Medulla oblongata (tissue), 1 donor: ENCODE results near the gene RALB.

Experiments used
- DNase-seq: peaks from one replicate; pipeline ENCODE4 v3.0.0-alpha.2; 2015; ENCODE audit errors: extremely low spot score

The RALB gene

DNA sequence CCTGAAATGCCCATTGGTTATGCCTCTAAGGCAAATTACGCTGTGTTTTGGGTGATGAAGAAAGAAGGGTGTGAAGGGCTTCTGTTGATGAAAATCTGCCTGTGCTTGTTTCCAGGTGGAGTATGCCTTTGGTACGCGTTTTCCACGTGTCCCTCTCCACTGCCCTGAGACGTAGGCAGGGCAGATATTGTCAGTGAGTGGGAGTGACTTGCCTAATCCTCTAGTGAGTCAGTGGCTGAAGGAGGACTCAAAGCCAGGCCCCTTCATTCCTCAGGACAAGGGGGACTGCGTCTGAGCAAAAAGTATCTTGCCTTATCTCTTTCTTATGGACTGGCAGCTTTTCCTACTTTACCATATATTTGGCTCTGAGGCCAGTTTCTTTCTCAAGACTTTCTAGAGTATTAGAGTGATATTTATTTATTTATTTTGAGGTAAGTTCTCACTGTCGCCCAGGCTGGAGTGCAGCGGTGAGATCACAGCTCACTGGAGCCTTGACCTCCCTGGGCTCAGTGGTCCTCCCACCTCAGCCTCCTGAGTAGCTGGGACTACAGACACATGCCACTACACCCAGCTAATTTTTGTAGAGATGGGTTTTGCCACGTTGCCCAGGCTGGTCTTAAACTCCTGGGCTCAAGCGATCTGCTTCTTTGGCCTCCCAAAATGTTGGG is 10.2 kb downstream of the RALB start:
- DNase-seq = no peak

DNA sequence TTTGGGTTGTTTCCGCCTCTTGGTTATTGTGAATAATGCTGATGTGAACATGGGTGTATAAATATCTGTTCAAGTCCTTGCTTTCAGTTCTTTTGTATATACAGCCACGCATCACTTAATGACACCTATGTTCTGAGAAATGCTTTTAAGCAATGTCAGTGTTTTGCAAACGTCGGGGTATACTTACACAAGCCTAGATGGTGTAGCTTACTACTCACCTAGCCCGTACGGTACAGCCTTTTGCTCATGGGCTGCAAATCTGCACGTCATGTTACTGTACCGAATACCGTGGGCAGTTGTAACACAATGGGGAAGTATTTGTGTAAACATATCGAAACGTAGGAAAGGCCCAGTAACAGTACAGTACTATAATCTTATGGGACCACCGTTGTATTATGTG is 12.4 kb downstream of the RALB start:
- DNase-seq = no peak

DNA sequence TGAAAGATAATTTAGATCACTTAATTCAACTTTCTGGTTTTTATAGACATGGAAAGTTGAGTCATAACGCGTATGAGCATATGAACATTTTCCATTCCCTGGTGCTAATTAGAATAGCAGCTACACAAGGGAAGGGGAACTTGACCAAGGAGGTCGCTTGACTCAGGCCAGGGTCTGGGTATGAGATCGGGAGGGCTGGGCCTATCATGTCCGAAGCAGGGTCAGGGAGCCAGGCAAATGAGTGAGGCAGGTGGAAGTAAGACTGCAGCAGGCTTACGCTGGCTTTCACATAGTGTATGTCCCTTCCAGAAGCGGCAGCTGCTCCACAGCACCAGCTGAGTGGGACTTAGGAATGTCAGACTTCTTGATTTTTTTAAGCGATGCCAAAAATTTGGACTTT is 14.7 kb downstream of the RALB start:
- no peak for DNase-seq

DNA sequence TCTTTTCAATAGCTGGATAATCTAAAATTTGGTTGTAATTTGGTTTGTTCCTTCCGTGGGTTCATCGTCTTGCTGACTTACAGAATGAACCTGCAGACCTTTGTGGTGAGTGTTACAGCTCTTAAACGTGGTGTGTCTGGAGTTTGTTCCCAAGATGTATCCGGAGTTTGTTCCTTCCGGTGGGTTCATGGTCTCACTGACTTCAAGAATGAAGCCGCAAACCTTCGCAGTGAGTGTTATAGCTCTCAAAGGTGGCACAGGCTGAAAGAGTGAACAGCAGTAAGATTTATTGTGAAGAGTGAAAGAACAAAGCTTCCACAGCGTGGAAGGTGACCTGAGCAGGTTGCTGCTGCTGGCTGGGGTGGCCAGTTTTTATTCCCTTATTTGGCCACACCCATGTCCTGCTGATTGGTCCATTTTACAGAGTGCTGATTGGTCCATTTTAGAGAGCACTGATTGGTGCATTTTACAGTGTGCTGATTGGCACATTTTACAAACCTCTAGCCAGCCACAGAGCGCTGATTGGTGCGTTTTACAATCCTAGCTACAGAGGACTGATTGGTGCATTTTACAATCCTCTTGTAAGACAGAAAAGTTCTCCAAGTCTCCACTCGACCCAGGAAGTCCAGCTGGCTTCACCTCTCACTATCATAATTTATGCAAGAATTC is 16.6 kb downstream of the RALB start:
- DNase-seq = no peak

DNA sequence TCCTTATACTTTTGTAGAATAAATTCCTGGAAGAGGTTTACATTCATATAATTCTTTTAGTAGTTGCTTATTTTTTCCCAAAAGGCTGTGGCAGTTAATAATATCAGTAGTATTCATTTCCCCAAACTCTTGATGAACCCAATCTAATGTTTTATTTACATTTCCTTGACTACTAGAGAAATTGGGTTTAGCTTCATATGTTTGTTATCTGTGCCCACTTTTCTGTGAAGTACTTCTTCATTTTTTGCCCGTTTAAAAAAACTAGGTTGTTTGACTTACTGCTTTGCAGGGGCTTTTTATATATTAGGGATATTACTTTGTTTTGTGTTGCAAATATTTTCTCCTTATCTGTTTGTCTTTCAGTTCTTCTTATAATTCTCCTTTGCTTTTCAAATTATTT is 17.2 kb downstream of the RALB start:
- no peak for DNase-seq

DNA sequence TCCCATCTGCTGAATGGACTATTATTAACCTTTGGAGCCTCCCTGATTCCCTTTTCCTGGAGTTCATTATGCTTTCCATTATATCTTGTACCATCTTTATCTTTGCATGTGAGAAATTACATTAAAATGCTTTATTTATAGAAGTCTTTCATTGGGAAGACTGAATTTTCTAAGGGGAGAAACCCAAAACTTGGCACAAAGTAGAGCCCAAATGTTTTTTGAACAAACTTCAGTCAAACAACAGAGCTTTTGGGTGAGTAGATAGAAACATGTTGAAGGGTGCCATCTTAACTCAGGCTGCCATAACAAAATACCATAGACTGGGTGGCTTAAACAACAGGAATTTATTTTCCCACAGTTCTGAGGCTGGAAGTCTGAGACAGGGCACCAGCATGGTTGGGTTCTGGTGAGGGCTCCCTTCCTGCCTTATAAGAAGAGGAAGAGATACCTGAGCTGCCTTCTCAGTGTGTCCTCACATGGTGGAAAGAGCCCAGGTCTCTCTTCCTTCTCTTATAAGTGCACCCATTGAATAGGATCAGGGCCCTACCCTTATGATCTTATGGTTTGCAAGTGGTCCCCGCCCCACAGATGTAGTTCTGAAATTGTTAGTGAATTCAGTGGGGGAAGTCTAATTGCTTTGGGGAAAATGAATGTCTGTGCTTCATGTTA is 19.2 kb downstream of the RALB start:
- DNase-seq = no peak

DNA sequence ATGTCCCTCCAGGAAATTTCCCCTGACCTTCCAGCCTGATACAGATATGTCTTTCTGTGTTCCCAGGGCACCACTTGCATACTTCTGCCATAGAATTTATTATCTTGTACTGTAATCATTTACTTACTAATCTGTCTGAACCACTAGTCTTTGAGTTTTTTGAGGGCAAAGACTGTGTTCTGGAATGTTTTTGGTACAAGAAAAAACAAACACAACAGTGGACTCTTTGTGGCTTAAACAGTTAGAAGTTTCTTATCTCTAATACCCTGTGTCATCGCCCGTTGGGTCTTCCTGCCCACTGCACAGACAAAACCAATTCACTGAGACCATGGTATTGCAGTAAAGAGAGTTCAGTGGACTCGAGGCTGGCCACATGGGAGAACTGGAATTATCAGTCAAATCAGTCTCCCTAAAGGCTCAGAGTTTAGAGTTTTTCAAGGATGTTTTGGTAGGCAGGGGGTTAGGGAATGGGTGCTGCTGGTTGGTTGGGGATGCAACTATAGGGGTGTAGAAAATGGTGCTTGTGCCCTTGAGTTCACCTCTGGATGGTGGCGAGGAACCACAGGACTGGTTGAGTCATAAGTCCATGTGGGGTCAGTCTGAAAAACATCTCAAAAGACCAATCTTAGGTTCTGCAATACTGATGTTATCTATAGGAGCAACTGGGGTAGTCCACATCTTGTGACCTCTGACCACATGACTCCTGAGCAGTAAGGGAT is 20.3 kb downstream of the RALB start:
- no peak for DNase-seq

DNA sequence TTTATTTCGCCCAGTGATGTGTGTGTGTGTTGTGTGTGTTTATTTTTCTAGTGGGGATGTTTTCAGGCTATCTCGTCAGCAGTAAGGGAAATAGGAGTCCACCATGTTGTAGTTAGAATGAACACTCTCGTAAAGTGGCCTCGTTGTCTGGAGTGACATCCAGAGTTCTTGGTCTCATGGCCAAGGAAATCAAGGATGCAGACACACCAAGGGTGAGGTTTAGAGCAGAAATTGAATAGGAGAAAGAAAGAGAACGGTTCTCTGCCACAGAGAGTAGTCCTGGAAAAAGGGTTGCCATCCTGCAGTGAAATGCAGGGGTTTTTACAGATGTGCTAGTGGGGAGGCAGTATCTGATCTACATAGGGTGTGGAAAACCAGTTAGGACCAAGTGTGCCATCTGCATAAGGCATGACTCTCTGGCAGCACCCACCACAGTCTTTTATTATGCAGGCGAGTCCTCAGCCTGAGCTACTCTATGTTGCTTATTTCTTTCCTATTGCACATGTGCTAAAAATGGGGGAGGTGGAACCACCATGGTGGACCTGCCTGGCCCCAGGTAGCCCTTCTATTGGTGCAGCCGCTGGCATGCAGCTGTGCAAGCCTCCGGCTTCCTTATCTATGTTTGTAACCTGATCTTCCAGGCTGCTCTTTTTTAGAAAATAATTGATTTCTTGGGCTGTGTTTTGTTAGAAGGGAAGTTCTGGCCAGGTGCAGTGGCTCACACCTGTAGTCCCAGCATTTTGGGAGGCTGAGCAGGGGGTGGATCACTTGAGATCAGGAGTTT is 23.2 kb downstream of the RALB start:
- no peak for DNase-seq

DNA sequence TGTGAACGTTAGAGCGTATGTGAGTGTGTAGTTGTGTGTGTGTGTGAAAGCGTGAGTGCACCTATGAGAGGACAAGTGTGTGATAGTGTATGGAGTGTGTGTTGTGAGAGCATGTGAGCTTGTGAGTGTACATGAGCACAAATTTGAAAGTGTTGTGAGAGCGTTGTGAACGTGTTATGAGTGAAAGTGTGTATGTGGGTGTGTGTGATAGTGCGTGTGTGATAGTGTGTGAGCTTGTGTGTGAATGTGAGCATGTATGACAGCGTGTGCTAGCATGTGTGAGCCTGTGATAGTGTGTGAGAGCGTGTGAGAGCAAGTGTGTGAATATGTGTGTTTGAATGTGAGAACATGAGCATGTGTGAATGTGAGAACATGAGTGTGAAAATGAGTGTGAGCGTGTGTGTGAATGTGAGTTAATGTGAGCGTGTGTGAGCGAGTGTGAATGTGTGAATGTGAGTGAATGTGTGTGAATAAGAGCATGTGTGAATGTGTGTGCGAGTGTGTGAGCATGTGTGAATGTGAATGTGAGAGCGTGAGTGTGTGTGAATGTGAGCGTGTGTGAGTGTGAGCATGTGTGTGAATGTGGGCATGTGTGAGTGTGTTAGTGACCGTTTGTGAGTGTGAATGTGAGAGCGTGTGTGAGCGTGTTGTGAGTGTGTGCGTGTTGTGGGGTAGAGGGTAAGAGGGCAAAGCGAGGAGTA is 25.0 kb downstream of the RALB start:
- no peak for DNase-seq

DNA sequence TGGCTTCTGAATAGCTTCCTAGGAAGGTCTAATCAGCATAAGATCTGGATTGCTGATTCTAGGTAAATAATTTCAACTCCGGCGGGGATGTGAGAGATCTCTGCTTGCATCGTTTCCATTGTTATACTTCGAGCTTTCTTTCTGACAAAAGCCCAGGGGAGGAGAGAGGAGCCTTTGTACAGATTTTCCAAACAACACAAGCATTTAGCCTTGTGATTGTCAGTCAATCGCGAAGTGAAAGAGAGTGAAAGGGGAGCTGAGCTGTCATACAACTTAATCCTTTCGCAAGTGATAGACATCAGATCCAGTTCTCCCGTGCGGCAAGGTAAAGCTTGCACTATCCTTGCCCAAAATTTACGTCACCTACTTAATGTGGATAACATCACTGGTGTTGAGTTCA is 26.2 kb downstream of the RALB start:
- peak; percentile 70 for DNase-seq

DNA sequence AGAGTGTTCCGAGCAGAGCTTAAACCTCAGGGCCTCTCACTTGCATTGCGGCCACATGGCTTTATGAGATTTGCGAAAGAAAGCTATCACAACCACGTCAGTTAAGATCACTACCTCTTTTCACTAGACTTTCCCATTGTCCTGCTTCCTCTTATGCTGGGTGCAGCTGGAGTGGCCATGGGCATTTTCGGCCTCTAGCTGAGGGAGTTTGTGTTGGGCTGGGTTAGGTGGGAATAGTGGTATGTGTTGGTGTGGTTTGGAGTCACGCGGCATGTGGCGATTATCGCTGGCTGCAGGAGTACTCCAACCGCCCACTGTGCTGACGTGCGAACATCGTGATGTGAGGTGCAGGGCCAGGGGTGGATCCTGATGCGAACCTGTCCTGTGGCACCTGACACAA is 27.1 kb downstream of the RALB start:
- DNase-seq = no peak

DNA sequence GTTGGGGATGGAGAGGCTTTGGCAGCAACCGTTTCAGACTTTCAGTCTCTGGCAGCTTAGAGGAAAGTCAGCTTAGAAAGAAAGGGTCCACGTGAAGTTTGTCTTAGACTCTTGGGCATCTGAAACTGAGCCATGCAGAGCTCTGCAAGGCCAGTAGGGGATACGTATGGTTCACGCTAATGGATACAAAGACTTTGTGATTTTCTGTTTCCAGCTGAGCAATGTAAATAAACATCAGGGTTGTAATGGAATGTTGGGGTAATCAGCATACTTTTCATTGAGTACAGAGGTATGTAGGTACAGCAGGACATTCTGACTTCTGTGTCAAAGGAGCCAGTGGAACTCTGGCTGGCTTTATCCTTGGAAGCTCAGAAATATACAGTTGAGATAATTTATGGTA is 31.0 kb downstream of the RALB start:
- no peak for DNase-seq

DNA sequence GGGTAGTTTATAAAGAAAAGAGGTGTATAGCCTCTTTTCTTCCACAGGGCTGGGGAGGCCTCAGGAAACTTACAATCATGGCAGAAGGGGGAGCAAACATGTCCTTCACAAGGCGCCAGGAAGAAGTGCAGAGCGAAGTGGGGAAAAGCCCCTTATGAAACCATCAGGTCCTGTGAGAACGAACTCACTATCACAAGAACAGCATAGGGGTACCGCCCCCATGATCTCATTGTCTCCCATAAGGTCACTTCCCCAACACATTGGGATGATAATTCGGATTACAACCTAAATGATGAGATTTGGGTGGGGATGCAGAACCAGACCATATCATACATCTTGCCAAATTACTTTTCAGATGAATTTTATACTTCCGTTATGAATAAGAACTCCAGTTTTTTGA is 32.4 kb downstream of the RALB start:
- no peak for DNase-seq

DNA sequence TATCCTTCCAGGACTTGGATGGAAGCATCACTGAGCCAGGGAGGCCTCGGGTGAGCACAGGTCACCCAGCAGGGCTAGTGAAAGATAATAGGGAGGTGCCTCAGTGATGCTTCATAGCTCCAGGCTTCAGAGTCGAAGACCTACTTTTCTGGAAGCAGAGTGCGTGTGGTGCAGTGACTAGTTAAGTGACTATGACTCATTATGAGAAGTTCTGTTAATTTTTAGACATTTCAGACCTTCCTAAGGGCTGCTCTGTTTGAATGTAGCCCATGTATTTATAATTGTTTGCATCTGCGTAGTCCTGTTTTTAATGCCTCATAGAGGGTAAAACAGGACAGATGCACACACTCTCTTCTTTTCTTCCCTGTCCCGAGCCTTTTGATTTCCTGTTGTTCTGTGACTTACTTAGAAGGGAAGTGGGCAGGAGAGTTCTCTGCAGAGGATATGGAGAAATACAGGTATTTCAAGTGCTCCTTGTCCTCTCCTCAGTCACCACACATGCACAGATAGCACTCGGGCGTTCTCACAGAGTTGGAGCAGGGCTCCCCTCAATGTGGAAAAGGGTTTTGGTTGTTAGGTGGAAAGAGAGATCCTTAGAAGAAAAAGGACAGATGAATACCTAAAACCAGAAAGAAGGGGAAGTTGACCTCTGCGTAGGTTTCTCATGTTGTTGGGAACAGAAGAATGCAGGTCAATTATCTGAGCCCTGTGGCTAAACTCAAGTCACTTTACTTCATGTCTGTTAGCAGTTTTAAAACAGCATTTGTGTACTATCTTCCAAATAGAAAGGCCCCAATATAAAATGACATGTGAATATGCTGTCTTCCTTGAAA is 34.7 kb downstream of the RALB start:
- no peak for DNase-seq

DNA sequence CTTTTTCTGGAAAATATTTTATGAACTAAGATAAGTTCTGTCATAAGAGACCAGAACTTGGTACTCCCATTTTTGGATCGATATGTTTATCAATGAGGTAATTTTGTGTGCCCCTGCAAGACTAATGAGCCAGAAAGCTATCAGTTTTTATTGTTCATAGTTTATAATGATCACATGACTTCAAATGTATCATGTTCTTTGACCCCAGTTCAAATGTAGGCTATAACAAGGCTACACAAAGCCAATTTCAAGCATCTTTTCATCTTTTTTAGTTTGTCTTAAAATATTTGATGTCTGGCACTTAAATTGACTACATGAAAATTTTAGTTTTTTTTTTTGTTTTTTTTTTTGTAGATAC is 35.3 kb downstream of the RALB start:
- no peak for DNase-seq

DNA sequence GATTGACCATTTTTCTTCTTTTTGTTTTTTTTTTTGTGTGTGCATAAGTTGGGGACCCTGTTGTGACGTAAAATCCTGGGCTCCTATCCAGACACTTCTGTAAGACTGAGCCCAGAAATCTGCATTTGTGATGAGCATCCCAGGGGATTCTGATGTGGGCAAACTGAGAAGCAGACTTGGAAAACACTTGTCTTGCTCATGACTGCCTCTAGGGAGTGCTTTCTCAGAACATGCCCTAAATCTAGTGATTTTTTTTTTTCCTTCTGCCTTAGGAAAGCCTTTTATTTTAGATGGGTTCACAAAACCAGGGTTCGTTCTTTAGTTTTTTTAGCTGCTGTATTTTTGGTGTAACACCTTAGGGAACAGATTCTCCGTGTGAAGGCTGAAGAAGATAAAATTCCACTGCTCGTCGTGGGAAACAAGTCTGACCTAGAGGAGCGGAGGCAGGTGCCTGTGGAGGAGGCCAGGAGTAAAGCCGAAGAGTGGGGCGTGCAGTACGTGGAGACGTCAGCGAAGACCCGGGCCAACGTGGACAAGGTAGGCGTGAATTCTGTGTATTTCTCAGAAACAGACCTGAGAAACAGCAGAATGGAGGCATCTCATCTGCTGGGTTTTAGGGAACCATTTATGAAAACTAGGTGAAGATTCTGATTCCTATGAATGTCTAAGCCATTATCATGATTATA is 36.7 kb downstream of the RALB start:
- DNase-seq = no peak

DNA sequence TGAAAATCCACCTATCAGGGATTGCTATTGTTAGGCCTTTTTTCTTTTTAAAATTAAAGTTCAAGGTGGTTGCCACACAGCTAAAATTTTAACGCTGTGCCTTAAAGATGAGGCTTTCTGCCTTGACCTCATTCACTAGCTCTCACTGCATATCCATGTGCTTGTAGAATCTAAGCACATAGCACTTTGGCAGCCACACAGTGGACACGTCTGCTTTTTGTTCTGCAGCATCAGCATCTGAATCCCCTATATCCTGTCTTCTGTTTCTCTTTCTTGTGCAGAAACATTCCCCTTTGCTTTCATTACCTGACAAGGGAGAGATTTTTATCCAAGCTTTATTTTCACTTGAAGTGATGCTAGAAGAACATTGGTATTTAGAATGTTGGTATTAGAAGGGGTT is 38.1 kb downstream of the RALB start:
- DNase-seq = no peak

DNA sequence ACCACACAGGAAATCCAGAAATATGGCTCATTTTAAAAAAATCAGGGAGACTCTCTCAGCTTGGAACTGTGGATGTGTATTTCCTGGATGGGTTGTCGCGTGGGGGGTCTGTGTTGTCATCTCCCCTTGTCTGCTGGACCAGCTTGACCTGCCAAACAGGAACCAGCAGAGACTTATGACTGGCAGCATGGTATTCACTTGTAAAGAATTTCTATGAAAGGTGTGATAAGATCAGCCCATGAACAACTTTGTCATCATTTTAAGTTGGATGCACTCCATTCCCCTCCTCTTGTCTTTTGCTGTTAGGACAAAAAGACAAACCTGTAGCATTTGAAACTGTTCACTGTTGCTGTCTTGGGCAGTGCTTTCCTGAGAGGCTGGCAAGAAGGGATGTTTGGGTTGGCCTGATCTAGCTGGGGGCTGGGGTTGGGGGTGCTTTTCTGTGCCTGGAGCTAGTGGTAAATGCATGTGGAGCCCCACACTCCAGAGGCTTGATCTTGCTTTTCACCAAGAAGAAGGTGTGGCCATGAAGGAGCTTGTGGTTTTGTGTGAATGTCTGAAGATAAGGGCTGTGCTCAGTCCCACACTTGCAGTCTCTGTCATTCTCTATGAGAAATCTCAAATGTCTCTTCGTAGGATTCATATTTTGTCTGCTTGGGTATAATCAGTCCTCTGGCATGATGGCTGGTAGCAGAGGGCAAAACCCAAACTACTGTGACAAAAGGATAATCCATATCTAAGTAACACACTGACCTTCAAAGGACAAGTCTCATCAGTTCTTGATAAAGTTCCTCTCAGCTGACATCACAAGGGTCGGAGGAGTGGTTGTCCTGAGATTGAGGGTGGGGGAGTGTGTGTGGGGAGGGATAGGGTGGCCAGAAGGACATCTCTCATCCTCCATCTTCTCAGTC is 39.0 kb downstream of the RALB start:
- no peak for DNase-seq
